DND-41 (cell line): ENCODE results near the gene TMEM204.

Experiments
- ATAC-seq: fragments of 200-7000 bp; cut with Tn5 transposase; 3 replicates; pipeline ENCODE4 v1.9.1; 2021; ENCODE audit warnings: low read depth; ENCODE audit not compliant: insufficient read depth
- DNase-seq: peaks from one replicate; pipeline ENCODE4 v3.0.0-alpha.2; 2020
- H2AFZ ChIP-seq: 2 replicates; pipeline ENCODE4 v1.6.0; 2012; ENCODE audit warnings: low read depth, low read length
- H3K27ac ChIP-seq: 2 replicates; pipeline ENCODE4 v1.5.1; 2012; ENCODE audit warnings: low read length, inconsistent platforms
- H3K27me3 ChIP-seq: fragments of 200-600 bp; sonication (generic); 2 replicates; pipeline ENCODE4 v1.6.0; 2012; ENCODE audit warnings: low read length, mild to moderate bottlenecking, inconsistent platforms; ENCODE audit not compliant: insufficient read depth, poor library complexity
- H3K36me3 ChIP-seq: 2 replicates; pipeline ENCODE4 v1.5.1; 2012; ENCODE audit warnings: low read length, inconsistent platforms; ENCODE audit not compliant: insufficient read depth
- H3K4me1 ChIP-seq: 2 replicates; pipeline ENCODE4 v1.5.1; 2012; ENCODE audit warnings: mild to moderate bottlenecking, low read length; ENCODE audit not compliant: insufficient read depth
- H3K4me2 ChIP-seq: 2 replicates; pipeline ENCODE4 v1.6.0; 2012; ENCODE audit warnings: mild to moderate bottlenecking, moderate library complexity, low read length, inconsistent platforms; ENCODE audit not compliant: insufficient read depth
- H3K4me3 ChIP-seq, 2 experiments: fragments of 200-600 bp in 1 of 2; shearing (Covaris generic) in 1 of 2; 2 replicates each; pipeline ENCODE4 v1.5.1; 2012 to 2016; ENCODE audit warnings: inconsistent platforms in 2 of 2, low read length in 2 of 2, mild to moderate bottlenecking in 2 of 2, low read depth in 1 of 2, moderate library complexity in 1 of 2
- H3K79me2 ChIP-seq: 2 replicates; pipeline ENCODE4 v1.6.0; 2012; ENCODE audit warnings: low read length, inconsistent platforms; ENCODE audit not compliant: insufficient read depth
- H3K9ac ChIP-seq: 2 replicates; pipeline ENCODE4 v1.6.0; 2012; ENCODE audit warnings: low read depth, mild to moderate bottlenecking, inconsistent platforms, low read length, moderate library complexity
- H3K9me3 ChIP-seq: 2 replicates; pipeline ENCODE4 v1.5.1; 2012; ENCODE audit warnings: low read length, moderate library complexity, mild to moderate bottlenecking, inconsistent platforms; ENCODE audit not compliant: insufficient read depth, severe bottlenecking
- H4K20me1 ChIP-seq: 2 replicates; pipeline ENCODE4 v1.6.0; 2012; ENCODE audit warnings: low read length; ENCODE audit not compliant: insufficient read depth
- CTCF ChIP-seq: IDR thresholded peaks from 2 replicates; pipeline ENCODE4 v1.5.1; 2012; ENCODE audit warnings: borderline replicate concordance, low read length, moderate library complexity, mild to moderate bottlenecking; ENCODE audit not compliant: poor library complexity, severe bottlenecking; ENCODE audit errors: extremely low read depth
- EZH2 ChIP-seq: IDR thresholded peaks from 3 replicates; pipeline ENCODE4 v1.6.1; 2012; ENCODE audit warnings: borderline replicate concordance, low read depth, mild to moderate bottlenecking, moderate library complexity, low read length, inconsistent platforms; ENCODE audit not compliant: severe bottlenecking

The TMEM204 gene

DNA sequence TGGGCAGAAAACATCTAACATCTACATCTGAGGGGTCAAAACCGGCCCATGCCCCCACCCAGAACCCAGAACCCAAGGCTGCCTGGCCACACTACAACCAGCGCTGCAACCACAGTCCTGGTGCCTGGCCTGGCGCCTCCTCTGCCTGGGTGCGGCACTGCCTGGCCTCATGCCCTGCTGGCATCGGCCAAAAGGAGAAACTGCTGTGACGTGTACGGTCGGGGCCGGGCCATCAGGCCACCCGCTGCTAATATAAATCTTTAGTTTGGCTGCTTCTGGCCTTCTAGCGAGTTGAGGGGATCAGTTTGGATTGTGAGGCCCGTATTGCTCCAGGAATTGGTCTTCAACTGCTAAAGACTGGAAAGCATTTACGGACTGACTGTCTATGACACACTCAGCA lies 22.8 kb downstream of the TMEM204 start:
- H3K79me2 ChIP-seq: no peaks in the 10 kb centered on the region
- H3K9ac ChIP-seq: no peak overlapping the region
- no peak overlapping the region for H3K27ac ChIP-seq
- no peak for ATAC-seq
- no peaks in the 10 kb centered on the region for H4K20me1 ChIP-seq
- no peak overlapping the region for H3K4me3 ChIP-seq
- no peak overlapping the region for H3K4me2 ChIP-seq
- TF ChIP-seq CTCF: no peak
- no peak for TF ChIP-seq EZH2
- peaks cover 31% of the 10 kb centered on the region for H3K36me3 ChIP-seq
- no peaks in the 10 kb centered on the region for H3K4me1 ChIP-seq
- H2AFZ ChIP-seq: no peak overlapping the region
- no peaks in the 10 kb centered on the region for H3K27me3 ChIP-seq
- no peak for DNase-seq
- no peaks in the 10 kb centered on the region for H3K9me3 ChIP-seq

- peaks cover 37% of the 10 kb centered on the region for H3K36me3 ChIP-seq
- TF ChIP-seq CTCF (no peak), EZH2 (no peak)
- no peak overlapping the region for H3K9ac ChIP-seq
- no peaks in the 10 kb centered on the region for H3K79me2 ChIP-seq
- H3K4me1 ChIP-seq: no peaks in the 10 kb centered on the region
- no peak overlapping the region for H3K4me3 ChIP-seq
- ATAC-seq: no peak
- no peaks in the 10 kb centered on the region for H4K20me1 ChIP-seq
- H3K27me3 ChIP-seq: no peaks in the 10 kb centered on the region
- no peak overlapping the region for H3K27ac ChIP-seq
- H3K9me3 ChIP-seq: no peaks in the 10 kb centered on the region
- H2AFZ ChIP-seq: no peak overlapping the region
- no peak overlapping the region for H3K4me2 ChIP-seq
- DNase-seq: no peak
These were observed 23.6 kb downstream of the TMEM204 start for GRCh38 chr16:1557074-1557473.

GRCh38 chr16:1557576-1557975 lies 24.1 kb downstream of the TMEM204 start:
- ATAC-seq: no peak
- no peak for DNase-seq
- Histone ChIP-seq H3K79me2 (no peaks in the 10 kb centered on the region), H3K4me2 (no peak overlapping the region), H3K4me3 (no peak overlapping the region), H3K27me3 (no peaks in the 10 kb centered on the region), H3K27ac (no peak overlapping the region), H4K20me1 (no peaks in the 10 kb centered on the region), H3K9me3 (no peaks in the 10 kb centered on the region), H3K36me3 (peaks cover 37% of the 10 kb centered on the region), H3K9ac (no peak overlapping the region), H2AFZ (no peak overlapping the region), H3K4me1 (no peaks in the 10 kb centered on the region)
- TF ChIP-seq CTCF (no peak), EZH2 (no peak)

DNA sequence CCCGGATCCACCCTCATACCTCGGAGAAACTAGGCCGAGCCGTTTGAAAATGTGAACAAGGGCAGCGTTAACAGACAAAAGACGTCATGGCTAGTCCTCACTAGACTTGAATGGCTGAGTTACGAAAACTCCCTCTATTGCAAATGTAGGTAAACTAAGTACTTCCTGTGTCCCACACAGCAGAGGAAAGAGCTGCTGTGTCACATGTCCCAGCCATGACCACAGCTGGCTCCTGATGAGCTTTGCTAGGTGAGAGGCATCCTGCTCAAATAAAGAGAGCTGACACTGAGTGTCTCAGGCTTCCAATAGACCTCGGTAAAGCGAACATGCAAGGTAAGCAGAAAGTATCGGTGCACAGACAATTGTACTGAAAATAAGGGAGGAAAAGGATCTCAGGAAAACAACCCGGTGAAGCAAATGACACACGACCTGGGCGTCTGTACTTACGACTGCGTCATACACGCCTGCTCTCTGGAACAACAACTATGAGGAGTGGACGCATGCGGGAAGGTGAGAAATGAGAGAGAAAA lies 26.0 kb downstream of the TMEM204 start:
- Histone ChIP-seq H3K36me3 (peaks cover 39% of the 10 kb centered on the region), H3K4me3 (no peak overlapping the region), H3K4me2 (no peak overlapping the region), H3K4me1 (no peaks in the 10 kb centered on the region), H3K27ac (no peak overlapping the region), H3K9me3 (no peaks in the 10 kb centered on the region), H4K20me1 (no peaks in the 10 kb centered on the region), H3K27me3 (no peaks in the 10 kb centered on the region), H2AFZ (no peak overlapping the region), H3K9ac (no peak overlapping the region), H3K79me2 (no peaks in the 10 kb centered on the region)
- TF ChIP-seq CTCF (no peak), EZH2 (no peak)
- ATAC-seq (no peak; the same call in 2 of the 3 replicates), DNase-seq (peak; percentile 8)
